CD4-positive, alpha-beta T cell treated with Interleukin-17A for 4 hours (primary cell): ENCODE data around the gene ZNF831.

Source experiments
- DNase-seq: peaks from one replicate; pipeline ENCODE4 v3.0.0-alpha.2; 2020; ENCODE audit warnings: mixed read lengths

The ZNF831 gene

DNA sequence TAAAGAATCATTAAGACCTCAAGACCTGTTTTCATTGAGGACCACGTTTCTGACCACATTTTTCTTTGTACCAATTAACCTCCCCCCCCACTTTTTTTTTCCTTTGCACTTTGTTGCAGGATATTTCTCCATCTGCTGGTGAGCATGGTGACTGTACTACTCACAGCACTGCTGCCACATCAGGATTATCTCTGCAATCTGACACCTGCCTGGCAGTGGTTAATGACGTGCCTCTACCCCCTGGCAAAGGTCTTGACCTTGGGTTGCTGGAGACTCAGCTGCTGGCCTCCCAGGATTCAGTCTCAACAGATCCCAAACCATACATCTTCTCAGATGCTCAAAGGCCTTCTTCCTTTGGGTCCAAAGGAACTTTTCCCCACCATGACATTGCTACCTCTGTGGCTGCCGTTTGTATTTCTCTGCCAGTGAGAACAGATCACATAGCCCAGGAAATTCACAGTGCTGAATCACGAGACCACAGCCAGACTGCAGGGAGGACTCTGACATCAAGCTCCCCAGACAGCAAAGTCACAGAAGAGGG, 90.2 kb downstream of the ZNF831 start:
- peak; percentile 43 for DNase-seq

- no peak for DNase-seq
Observed at GRCh38 chr20:59255256-59255655, 91.6 kb downstream of the ZNF831 start.

DNA sequence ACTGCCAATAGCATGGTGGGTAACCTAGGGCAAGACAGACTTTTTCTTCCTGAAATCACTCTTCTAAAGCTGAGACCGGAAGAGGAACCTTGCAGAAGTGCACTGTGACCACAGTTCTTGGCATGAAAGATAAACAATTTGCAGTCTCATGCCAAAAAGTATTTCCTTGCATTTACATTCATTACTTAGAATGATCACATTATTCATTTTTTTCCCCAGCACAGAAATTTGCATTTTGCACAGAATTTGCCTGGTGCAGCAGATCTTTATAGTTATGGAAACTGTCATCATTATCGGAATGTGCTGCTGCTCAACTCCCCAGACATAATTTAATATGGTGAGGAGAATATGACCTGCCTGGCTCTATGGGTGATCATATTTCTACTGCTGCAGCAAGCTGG, 94.6 kb downstream of the ZNF831 start:
- peak; percentile 10 for DNase-seq

DNA sequence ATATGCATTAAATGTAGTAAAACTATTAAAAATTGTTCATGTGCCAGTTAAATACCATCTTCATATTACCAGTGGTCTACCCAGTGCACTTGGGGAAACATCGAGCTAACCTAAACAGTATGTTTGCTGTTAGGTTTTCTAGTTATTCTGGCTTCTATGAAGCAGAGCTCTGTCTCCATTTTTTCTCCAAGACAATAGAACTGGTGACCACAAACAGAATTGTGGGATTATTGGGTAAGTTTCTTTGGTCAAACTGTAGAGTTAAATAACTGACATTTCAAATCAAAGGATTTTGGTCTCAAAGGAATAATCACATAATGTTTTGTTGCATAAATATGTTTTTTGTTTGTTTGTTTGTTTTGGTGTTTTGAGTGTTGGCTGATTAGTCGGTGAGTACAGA, 96.3 kb downstream of the ZNF831 start:
- DNase-seq: no peak

DNA sequence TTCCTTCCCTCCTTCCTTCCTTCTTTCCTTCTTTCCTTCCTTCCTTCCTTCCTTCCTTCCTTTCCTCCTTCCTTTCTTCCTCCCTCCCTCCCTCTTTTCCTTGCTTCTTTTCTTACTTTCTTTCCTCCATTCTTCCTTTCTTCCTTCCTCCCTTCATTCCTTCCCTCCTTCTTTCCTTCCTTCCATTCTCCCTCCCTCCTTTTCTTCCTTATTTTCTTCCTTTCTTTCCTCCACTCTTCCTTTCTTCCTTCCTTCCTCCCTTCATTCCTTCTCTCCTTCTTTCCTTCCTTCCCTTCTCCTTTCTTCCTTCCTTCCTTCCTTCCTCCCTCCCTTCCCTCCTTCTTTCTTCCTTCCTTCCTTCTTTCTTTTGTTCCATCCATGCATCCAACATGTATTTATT, 101.7 kb downstream of the ZNF831 start:
- no peak for DNase-seq

- no peak for DNase-seq
Observed at GRCh38 chr20:59268870-59269269, 105.2 kb downstream of the ZNF831 start.

GRCh38 chr20:59269411-59270025, 105.9 kb downstream of the ZNF831 start:
- DNase-seq: no peak

DNA sequence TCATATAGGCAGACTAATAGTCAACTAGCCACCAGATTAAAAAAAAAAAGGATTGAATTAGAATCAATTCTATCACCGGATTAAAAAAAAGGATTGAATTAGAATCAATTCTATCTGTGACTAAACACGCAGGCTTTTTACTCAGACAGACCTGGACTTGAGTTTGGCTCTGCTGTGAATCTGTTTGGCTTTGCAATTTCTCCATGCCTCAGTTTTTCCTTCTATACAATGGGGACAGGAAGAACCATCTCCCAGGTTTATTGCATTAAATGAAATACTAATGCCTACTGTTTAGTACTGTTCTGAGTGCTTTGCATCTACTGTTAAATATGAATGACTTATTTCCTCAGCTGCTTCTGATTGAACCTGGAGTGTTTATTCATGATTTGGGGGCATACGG, 106.8 kb downstream of the ZNF831 start:
- no peak for DNase-seq

- peak; percentile 11 for DNase-seq
Observed at GRCh38 chr20:59273739-59274357, 110.2 kb downstream of the ZNF831 start.

DNA sequence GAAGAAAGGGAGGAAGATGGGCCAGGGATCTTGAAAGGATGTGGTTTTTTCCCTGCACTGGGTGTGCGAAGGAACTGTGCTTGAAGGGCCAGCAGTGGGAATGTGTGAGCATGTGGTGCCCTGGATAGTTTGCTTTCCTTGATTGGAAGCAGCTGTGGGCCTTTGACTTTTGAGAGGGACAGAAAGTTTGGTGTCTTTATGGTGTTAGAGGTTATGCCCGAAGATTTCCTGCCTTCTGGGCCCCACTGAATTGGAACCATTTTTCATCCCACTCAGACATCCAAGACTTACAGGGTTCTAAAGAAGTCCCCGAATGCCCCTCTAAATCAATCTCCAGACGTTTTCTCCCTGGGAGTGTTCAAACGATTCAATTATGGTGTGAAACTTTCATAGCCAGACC, 113.3 kb downstream of the ZNF831 start:
- no peak for DNase-seq

DNA sequence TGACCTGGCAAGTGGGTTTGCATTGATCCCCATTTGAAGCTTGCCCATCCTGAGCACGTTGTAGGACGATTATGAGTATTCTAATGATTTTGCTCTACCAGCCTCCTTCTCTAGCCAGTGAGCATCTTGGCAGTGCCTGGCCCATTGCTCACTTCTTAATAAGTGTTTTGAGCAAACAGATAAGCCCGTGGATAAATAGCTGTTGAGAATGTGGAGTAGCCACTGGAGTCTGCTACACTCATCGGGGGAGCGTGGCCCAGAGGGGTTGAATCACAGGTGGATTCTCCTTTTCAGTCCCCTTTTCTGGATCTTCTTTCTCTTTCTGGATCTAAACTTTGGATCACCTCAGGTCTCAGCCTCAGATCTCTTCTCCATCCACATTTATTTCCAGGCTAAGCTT, 120.8 kb downstream of the ZNF831 start:
- no peak for DNase-seq

- no peak for DNase-seq
Observed at GRCh38 chr20:59289994-59290393, 126.4 kb downstream of the ZNF831 start.

DNA sequence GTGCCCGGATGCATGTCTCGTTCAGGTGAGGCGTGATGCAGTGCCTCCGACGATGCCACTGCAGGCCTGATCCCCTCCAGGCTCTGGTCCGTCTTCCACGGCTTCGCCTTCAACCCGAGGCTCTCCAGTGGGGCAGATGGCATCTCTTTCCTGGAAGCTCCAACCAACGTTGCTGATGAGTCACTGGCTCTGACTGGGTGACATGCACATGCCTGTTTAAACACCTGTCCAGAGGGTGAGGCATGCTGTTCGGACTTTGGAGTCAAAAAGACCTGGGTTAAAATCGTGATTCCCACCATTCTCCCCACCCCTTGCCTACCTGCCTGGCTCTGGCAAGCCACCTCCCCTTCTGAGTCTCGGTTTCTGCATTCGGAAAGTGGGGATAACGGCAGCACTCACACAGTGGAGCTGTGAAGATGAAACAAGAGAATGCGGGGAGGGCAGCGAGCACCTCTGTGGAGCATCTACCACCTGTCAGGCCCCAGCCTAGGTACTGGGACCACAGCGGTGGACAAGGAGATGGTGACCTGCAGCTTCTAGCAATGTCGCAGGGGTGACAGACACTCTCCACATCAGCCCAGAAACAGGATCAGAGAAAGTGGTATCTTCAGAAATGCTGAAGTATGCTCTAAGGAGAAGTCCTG, 128.2 kb downstream of the ZNF831 start:
- DNase-seq: no peak

DNA sequence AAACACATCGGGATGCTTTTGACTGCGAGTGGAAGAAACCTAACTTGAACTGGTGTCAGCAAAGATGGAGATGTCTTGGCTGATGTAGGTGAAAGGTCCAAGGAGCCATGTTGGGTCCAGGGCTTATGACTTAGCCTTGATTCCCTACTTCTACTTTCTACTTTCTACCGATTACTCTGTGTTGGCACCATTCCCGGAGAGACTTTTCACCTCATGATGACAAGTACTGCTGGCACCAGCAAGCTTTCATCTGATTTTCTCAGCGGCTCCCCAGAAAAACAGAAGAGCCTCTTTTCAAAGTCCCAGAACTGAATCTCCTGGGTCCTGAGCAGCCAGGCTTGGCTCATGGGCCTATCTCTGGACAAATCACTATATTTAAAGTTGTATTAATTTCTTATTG, 131.9 kb downstream of the ZNF831 start:
- DNase-seq: no peak

GRCh38 chr20:59297686-59298085, 134.1 kb downstream of the ZNF831 start:
- DNase-seq: no peak

- DNase-seq: no peak
Observed at GRCh38 chr20:59299945-59300332, 136.3 kb downstream of the ZNF831 start.

DNA sequence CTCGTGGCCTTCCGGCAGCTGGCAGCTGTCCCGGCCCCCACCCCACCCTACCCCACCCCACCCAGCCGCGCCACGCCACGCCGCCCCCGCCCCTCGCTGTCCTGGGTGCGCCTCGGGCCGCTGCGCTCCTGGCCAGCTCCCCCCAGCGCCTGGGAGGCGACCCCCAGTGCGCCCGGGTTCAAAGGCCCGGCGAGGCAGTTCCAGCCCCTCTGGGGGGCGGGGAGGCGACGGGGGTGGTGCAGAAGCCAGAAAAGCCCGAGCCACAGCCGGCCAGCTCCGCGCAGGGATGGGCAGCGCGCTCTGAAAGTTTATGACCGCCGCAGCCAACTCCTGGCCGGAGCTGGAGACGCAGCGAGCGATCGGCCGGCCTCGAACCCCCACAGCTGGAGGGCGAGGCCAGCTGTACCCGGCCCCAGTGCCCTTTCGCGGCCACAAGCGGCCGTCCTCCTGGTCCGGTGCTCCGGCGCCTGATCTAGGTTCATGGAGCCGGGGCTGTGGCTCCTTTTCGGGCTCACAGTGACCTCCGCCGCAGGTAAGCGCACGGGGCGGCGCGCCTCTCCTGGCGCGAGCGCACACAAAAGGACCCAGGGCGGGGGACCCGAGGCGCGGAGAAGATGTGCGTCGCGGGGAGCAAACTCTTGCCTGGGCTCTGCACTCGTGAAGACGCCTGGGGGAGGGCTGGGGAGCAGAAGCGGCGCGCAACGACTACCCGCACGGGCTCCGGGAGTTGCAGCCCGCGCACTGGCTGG, 136.9 kb downstream of the ZNF831 start, which contains the start of gene EDN3:
EDN3 (plus strand) TSS at position 279 of the 749 bp plus-strand sequence; CDS start at position 481, 202 bp downstream.
- no peak for DNase-seq

GRCh38 chr20:59301343-59302007, 137.9 kb downstream of the ZNF831 start:
- DNase-seq: no peak

DNA sequence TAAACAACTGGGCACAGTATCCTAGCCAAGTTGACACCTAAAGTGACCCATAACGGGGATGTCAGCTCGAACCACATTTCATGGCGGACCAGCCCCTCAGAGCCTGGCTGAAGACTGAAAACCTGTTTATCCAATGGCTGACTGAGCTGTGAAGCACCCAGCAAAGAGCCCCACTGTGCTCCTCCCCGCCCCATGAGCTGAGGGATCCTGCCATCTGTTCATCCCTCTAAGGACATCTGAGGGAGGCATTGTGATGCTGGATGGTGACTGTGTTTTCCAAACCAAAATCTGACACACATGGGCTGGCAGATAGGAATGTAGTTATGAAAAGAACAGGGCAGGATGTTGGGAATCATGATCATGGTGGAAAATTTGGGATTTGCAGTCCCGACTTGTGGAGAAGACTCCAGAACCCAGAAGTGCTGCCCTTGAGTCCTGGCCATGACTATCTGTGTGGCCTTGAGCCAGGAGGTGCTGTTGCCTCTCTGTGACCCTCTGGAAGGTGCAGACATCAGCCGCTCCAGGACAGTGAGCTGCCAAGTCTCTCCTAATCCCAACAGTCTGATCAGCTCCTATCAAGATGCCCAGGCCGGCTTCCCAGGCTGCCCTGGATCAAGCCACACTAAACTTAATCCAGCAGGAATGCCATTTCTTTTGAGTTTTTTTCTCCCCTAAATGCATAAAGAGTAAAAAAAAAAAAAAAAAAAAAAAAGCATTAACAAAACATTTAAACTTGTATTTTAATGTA, 142.5 kb downstream of the ZNF831 start:
- no peak for DNase-seq

DNA sequence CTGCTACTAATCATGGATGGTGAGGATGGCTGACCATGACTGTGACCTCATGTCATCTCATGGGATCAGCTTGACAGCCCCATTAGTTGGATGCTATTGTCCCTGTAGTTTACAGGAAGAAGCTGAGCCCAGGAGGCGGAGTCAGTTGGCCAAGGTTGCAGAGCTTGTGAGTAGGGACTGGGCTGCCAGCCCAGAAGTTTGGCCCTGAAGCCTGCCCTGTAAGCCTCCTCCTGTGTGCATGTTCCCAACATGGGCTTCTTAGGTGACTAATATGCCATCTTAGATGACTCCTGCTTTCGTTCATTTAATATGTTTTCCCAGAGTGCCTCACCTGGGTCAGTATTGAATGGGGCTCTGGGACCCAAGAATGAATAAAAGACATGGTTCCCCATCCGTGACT, 143.6 kb downstream of the ZNF831 start:
- DNase-seq: no peak
